ENCODE results near the gene PDE3A.

DNA sequence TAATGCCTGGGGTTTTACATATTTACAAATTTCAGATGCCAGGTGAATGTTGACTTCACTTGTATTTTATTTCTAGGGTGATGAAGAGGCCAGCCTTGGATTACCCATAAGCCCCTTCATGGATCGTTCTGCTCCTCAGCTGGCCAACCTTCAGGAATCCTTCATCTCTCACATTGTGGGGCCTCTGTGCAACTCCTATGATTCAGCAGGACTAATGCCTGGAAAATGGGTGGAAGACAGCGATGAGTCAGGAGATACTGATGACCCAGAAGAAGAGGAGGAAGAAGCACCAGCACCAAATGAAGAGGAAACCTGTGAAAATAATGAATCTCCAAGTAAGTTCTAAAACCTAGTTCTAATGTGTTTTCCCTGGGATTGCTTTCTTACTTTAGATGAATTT lies 285.5 kb downstream of the PDE3A start:
- no peak for TF ChIP-seq CTCF (conservative IDR thresholded peaks at IDR 0.05; ENCODE audit: low read depth, low read length)
- no peak for TF ChIP-seq SMC3 (IDR thresholded peaks at IDR 0.05; ENCODE audit: low read depth, low read length)
- TF ChIP-seq MXI1 (IDR thresholded peaks at IDR 0.05; ENCODE audit: borderline replicate concordance, low read depth, low read length) = no peak
- no peak for TF ChIP-seq CHD1 (IDR thresholded peaks at IDR 0.05; ENCODE audit: low read depth, low read length)
- TF ChIP-seq RAD21 (IDR thresholded peaks at IDR 0.05; ENCODE audit: low read length) = no peak
- TF ChIP-seq RFX5 (IDR thresholded peaks at IDR 0.05; ENCODE audit: low read depth, low read length) = no peak
- TF ChIP-seq POLR2A (IDR thresholded peaks at IDR 0.05; ENCODE audit: low read depth, low read length) = no peak
- TF ChIP-seq FOS (IDR thresholded peaks at IDR 0.05; ENCODE audit: low read depth, low read length) = no peak
- TF ChIP-seq, protein P1, sequence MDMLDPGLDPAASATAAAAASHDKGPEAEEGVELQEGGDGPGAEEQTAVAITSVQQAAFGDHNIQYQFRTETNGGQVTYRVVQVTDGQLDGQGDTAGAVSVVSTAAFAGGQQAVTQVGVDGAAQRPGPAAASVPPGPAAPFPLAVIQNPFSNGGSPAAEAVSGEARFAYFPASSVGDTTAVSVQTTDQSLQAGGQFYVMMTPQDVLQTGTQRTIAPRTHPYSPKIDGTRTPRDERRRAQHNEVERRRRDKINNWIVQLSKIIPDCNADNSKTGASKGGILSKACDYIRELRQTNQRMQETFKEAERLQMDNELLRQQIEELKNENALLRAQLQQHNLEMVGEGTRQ (IDR thresholded peaks at IDR 0.05; ENCODE audit: low read depth, low read length) = no peak

All from IMR-90 (cell line).